BJ (cell line): Measurements from ENCODE around the gene CD74. TPM values are rescaled to one million over a fixed set of nuclear protein-coding genes. Genes with fewer than 3 reads are reported as not detected.

Source experiments
- CTCF ChIA-PET: fragments of 350-600 bp; formaldehyde crosslinking; extraction: SDS; loops from one replicate; lab custom pipeline; 2021; ENCODE audit warnings: antibody characterized with exemption, inconsistent platforms; lab: Yijun Ruan, JAX
- POLR2A ChIA-PET: fragments of 300-600 bp; sonication (Branson Sonifier 250); formaldehyde crosslinking; extraction: SDS; loops from one replicate; lab custom pipeline; 2021; ENCODE audit warnings: antibody characterized with exemption; lab: Charles Lee
- DNase-seq: peaks from one replicate; pipeline ENCODE4 v3.0.0-alpha.2; 2011; ENCODE audit warnings: low read depth
- H3K27me3 ChIP-seq: 2 replicates; pipeline ENCODE4 v1.6.0; 2011; ENCODE audit warnings: low read length; ENCODE audit not compliant: control insufficient read depth, insufficient read depth
- H3K36me3 ChIP-seq: 2 replicates; pipeline ENCODE4 v1.5.1; 2011; ENCODE audit warnings: low read length; ENCODE audit not compliant: control insufficient read depth, insufficient read depth
- H3K4me3 ChIP-seq: 2 replicates; pipeline ENCODE4 v1.5.1; 2011; ENCODE audit warnings: low read depth, mild to moderate bottlenecking, control low read depth, low read length
- polyA plus RNA-seq: library from polyadenylated mRNA; depleted of rRNA; stranded (reverse); fragments of >200 nt; gene quantifications from 2 replicates; pipeline ENCODE4 v1.2.3, GENCODE V29; 2011
- TF ChIP-seq, protein P1 (sequence below): IDR thresholded peaks from 2 replicates; pipeline ENCODE4 v1.5.1; 2011; ENCODE audit warnings: low read depth, mild to moderate bottlenecking, control low read depth, inconsistent platforms, low read length, moderate library complexity; ENCODE audit not compliant: insufficient read depth

Gene CD74
- polyA plus RNA-seq, 1 experiment = 0.28 TPM

DNA sequence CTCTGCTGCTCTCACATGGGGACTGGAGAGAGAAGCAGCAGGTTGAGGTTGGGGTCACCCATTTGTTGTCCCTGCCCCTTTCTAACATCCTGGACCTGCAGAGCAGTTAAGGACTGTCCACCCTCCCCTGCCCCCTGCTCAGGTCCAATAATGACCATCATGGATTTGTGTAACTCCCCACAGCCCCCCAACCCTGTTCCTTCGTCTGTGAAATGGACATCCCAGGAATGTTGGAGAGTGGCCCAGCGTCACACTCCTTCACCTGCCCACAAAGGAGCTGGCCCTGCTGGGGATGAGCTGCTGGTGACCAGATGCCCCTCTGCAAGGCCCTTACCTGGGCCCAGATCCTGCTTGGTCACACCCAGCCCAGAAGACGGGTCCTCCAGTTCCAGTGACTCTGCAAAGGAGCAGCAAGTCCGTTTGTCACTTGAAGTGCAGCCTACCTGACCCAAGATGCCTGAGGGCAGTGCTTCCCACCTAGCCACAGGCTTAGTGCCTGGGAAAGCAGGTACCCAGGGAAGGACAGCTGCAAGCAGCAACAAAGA is 10.4 kb downstream of the CD74 start:
- Histone ChIP-seq H3K4me3 (no peak overlapping the region), H3K27me3 (no peaks in the 10 kb centered on the region), H3K36me3 (peaks cover 5% of the 10 kb centered on the region)
- DNase-seq = no peak
- TF ChIP-seq, protein P1, sequence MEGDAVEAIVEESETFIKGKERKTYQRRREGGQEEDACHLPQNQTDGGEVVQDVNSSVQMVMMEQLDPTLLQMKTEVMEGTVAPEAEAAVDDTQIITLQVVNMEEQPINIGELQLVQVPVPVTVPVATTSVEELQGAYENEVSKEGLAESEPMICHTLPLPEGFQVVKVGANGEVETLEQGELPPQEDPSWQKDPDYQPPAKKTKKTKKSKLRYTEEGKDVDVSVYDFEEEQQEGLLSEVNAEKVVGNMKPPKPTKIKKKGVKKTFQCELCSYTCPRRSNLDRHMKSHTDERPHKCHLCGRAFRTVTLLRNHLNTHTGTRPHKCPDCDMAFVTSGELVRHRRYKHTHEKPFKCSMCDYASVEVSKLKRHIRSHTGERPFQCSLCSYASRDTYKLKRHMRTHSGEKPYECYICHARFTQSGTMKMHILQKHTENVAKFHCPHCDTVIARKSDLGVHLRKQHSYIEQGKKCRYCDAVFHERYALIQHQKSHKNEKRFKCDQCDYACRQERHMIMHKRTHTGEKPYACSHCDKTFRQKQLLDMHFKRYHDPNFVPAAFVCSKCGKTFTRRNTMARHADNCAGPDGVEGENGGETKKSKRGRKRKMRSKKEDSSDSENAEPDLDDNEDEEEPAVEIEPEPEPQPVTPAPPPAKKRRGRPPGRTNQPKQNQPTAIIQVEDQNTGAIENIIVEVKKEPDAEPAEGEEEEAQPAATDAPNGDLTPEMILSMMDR = no peak
- CTCF ChIA-PET = no interaction called here
- POLR2A ChIA-PET = interaction anchor here (0.5 kb wide), 1 partner anchor 8 kb away, joined by 3 read pairs; no protein-coding TSS in a partner anchor

DNA sequence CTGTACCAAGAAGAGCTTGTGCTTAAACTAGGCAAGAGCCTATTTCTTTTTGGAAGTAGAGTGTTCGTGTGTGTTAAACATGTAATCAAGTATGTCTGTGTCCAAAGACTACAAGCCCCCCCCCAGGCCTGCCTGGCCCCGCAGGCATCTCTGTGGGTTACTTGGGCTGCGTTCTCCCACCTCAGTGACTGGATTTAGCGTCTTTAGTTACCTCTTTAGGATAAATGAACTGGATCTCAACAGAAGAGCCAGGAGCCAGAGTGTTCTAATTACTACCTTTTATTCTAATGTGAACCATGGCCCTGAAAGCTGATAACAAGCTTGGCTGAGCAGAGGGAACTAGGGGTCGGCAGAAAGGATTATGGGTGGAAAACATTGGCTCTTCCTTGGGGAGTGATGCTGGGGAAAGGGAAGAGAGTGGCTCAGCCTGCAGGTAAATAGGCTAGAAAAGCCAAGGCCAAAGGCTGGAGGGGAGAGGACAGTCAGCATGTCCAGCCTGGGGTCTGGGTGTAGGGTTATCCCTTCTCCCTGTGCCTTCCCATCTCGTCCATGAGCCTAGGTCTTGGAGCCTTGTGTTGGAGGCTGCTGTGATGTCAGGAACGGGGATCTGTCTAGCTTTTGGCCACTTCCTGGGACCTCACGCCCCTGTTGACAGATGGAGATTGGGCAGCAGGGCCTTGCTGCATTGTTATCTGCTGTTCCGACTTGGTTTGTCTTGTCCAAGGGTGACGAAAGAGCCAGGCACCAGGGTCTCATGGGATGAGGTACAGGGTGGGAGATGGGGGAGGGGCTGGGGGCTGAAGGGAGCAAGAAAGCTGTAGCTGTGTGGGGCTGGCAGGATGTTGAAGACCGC is 11.1 kb downstream of the CD74 start:
- TF ChIP-seq, protein P1 = no peak
- DNase-seq = no peak
- peaks cover 5% of the 10 kb centered on the region for H3K36me3 ChIP-seq
- CTCF ChIA-PET = interaction anchor here (1.8 kb wide), 1 partner anchor 15 kb away, joined by 4 read pairs; no protein-coding TSS in a partner anchor
- H3K4me3 ChIP-seq = no peak overlapping the region
- H3K27me3 ChIP-seq = no peaks in the 10 kb centered on the region
- POLR2A ChIA-PET = interaction anchor here (0.5 kb wide), 1 partner anchor 9 kb away, joined by 3 read pairs; no protein-coding TSS in a partner anchor

DNA sequence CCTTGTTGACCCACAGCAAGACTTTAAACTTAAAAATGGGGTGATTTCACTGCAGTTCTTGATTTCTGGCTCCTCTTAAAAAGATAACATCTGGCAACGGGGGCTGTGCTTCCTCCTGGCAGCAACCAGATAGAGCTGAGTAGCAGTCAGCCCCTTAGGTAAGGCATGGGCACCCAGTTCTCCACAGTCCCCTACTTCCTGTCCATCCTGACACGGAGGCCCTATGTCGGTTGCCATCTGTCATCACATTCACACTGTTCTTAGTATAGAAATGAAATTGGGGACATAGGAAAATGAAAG is 11.7 kb downstream of the CD74 start:
- no peak overlapping the region for H3K4me3 ChIP-seq
- POLR2A ChIA-PET = no interaction called here
- CTCF ChIA-PET = interaction anchor here (1.8 kb wide), 1 partner anchor 14 kb away, joined by 4 read pairs; no protein-coding TSS in a partner anchor
- H3K36me3 ChIP-seq = peaks cover 5% of the 10 kb centered on the region
- no peaks in the 10 kb centered on the region for H3K27me3 ChIP-seq
- TF ChIP-seq, protein P1 = no peak
- no peak for DNase-seq

DNA sequence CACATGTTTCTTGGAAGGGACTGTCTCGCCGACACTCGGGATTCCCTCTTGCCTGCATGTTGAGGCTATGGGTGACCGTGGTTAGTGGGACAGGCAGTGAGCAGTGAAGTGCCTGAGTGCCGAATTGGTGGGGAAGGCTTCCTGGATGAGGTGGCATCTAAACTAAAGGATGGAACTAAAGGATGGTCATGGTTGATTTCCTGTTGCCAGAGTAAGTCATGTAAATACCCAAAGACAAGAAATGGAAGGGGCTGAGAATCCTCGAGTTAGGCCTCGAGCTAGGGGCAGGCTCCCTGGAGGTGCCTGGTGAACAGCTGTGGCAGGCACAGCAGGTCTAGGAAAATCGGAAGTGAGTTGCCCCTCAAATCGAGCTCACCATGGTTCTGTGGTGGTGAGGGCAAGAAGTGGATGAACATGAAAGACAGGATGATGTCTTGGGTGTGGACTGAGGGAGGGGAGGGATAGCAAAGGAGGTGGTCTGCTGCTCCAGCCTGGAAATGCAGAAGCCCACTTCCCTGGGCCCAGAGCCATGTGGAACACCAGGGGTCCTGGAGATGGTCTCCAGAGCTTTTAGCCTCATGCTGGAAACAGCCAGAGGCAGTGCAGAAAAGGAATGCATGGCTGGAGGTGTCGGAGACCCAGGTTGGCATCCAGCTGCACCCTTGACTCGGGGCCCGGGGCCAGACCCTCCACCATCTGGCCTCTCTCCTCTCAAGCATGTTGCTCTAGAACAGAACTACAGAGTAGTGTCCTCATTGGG is 12.2 kb downstream of the CD74 start:
- H3K27me3 ChIP-seq = no peaks in the 10 kb centered on the region
- POLR2A ChIA-PET = no interaction called here
- TF ChIP-seq, protein P1 = no peak
- no peak overlapping the region for H3K4me3 ChIP-seq
- H3K36me3 ChIP-seq = peaks cover 6% of the 10 kb centered on the region
- CTCF ChIA-PET = interaction anchor here (1.5 to 1.8 kb wide), 2 partner anchors 14 to 22 kb away, joined by 4 read pairs; no protein-coding TSS in a partner anchor
- DNase-seq = no peak
